GM11168 (cell line): ENCODE results near the gene SAMD7.

Experiments
- in situ Hi-C: fragments of 300-500 bp; cut with MboI; formaldehyde crosslinking; loops from one replicate; pipeline ENCODE4 v1.12.0; 2022; ENCODE audit warnings: low sequenced_read_pairs; ENCODE audit not compliant: unreplicated experiment

Gene SAMD7

DNA sequence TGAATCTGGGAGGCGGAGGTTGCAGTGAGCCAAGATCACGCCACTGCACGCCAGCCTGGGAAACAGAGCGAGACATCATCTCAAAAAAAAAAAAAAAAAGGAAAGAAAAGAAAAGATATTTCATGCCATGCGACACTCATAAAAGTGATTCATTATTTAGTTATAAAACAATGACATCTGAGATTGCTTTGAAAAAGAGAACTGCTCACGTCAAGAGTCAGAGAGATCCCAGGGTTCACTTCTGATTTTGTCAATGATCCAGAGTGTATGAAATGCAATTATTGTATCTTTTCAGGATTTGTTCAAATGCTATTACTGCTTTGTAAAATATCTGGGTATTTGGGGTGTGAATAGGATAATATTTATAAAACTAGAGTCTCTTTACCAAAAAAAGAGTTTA is 6.0 kb upstream of the SAMD7 start:
- in situ Hi-C loops: no loop called here

DNA sequence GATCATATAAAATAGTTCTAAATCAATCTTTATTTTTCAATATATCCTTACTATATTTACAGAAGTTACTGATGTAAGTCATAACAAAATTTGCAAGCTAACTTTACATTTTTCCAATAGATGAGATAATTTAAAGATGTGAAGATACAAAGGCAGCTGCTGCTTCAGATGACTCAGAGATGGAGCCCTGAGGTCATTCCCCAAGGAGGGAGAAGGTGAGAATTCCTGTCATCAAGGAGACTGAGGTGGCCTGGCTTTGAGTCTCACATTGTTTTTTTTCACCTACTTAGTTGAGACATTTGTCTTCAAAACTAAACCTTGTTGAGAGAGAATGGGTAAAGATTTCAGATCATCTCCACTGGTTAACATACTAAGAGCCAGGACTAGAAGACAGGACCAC is 3.9 kb upstream of the SAMD7 start:
- in situ Hi-C loops: no loop called here

GRCh38 chr3:169907944-169908343 is 3.4 kb upstream of the SAMD7 start:
- in situ Hi-C loops: no loop called here

DNA sequence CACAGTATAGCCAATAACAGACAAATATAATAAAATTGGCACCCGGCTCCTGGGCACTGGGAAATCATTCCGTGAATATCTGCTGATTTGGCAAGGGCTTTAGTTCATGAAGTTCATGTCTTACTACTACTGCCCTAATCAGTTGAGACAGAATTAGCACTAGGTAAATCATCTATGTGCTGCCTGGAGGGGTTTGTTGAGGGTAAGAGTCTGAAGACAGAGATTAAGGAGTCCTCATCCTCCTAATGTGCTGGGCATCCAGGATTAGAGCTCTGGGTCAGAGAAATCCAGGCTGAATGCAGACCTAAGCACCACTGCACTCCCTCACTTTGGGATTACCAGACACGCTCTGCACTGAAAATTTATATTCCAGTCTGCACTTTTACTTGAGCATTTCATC is 2.0 kb downstream of the SAMD7 start:
- in situ Hi-C loops: no loop called here

DNA sequence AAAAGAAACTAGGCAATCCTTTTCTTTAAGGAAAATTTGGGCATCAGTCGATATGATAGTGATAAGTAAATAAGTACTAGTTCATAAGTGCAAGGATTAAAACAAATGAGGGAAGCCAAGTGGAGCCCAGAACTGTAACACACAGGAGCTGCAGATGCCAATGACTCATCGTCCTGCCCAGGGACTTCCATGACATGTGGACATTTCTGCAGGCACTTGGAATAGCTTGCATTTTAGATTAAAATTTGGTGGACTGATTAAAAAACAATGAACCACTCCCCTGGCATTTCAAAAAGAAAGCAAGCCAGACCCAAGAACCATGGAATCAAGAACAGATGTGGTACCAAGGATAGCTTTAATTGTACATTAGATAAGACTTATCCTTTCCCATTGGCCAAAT is 2.9 kb downstream of the SAMD7 start:
- in situ Hi-C loops: no loop called here

- in situ Hi-C loops: no loop called here
Measured at GRCh38 chr3:169923189-169923588, 11.8 kb downstream of the SAMD7 start.

GRCh38 chr3:169923831-169924230 is 12.5 kb downstream of the SAMD7 start:
- in situ Hi-C loops: no loop called here

- in situ Hi-C loops: no loop called here
Measured at GRCh38 chr3:169929830-169930519, 18.6 kb downstream of the SAMD7 start.

DNA sequence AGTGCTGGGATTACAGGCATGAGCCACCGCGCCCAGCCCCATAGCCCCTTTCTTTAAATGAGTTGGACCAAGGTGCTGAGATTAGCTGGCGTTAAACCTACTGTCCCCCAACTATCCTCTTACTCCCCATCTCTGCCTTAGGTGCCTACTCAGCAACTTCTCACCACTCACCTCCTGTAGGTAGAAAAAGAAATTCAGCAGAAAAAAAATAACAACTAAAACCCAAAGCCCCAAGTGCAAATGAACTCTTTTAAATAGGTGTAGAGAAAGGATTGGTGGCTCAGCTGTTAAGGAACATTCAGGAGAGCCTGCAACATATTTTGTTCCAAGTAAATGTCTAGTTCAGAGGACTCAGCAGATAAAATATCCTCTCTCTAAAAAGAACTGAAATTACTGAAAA is 19.5 kb downstream of the SAMD7 start:
- in situ Hi-C loops: no loop called here

- in situ Hi-C loops: no loop called here
Measured at GRCh38 chr3:169931747-169932520, 20.6 kb downstream of the SAMD7 start.

GRCh38 chr3:169939320-169939719 is 27.9 kb downstream of the SAMD7 start:
- in situ Hi-C loops: no loop called here

DNA sequence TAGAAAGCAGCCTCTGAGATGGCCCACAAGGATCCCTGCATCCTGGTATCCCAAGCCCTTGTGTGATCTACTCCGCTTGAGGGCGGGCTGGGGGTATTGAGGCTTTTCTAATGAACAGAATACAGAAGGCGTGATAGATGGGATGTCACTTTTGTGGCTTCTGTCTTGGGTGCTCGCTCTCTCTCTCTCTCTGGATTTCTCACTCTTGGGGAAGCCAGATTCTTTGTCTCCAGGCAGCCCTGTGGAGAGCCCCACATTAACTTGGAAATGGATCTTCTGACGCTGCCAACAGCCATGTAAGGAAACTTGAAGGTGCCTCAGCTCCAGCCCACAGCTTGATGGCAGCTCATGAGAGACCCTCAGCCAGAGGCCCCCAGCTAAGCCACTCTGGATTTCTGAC is 28.4 kb downstream of the SAMD7 start:
- in situ Hi-C loops: no loop called here

DNA sequence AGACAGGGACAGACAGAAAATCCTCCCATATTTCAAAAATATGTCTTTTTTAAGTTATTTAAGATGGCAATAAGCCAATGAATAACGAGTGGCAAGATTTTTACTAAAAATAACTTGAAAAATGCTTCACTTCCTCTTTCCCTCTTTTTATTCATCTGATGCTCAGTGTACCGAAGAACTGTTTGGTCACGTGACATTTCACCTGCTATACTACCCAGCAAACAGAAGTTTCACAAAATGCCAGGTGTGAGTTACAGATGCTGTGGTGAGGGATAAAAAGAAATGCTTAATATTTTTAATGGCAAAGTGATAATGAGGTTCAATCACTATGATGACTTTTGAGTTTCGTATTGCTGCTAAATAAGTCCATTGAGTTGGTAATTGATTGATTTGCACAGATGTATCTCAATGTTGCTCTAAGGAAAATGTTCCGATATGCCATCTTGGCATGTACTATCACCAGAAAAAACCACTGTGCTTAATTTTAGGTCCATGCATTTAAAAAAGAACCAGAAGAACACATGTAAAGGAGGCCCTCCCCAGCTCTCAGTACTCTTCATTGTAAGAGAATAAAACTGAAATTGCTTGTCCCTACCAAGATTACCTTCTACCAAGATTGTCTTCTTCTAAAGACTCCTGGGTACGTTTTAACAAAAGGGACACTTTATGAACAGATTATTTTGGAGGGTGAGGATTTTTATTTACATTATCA is 29.3 kb downstream of the SAMD7 start:
- in situ Hi-C loops: no loop called here

DNA sequence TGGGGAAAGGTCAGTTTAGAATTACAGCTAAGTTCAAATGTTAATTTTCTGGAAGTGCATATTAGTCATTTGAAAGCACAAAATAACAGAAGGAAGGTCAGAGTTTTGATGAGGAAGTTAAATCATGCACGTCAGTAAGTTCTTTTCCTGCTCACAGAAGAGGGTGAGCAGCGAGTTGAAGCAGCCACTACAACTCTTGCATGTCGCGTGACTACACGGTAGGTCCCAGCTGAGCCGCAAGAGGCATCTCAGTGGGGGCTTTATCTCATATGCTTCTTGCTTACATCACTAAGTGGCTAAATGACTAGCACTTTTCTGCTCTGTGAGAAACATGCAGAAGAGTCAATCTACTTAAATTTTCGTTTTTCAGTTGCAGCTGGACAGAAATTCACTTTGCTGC is 33.9 kb downstream of the SAMD7 start:
- in situ Hi-C loops: no loop called here

- in situ Hi-C loops: no loop called here
Measured at GRCh38 chr3:169946336-169946735, 35.0 kb downstream of the SAMD7 start.

DNA sequence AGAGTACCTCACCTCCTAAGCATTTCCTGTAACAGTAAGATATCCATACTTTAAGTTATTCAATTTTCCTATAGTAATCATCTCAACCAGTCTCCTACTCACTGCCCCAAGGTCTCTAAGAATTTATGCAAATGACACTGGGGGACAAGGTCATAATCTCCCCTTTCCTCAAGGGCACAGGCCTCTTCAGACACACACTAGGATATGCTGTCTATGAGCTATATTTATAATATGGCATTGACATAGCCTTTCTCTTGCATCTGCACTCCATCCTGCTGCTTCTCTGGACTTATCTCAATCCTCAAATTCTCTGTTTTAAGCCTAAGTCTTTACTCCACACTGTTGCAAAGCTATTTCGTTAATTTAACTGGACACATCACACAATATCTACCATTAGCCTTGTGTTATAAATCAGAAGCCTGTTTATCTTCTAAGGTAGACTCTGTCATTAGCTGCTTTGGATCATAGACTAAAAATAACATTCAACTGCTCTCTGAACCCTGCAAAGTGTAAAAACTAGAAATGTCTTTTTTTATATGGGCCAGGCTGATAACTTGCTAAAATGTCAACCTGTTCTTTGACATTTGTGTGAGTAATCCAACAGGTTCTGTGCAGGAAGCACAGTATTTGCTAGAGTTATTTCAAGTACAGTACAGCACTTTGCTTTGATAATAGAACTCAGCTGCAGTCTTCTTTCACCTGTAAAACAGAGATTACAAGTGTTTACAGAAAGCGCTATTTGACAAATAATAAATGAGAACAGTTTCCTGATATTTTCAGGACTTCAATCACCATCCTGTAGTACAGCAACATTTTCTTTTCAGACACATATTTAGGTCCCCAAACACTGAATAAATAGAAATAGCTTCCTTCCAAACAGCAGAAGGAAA is 37.4 kb downstream of the SAMD7 start:
- in situ Hi-C loops: no loop called here

DNA sequence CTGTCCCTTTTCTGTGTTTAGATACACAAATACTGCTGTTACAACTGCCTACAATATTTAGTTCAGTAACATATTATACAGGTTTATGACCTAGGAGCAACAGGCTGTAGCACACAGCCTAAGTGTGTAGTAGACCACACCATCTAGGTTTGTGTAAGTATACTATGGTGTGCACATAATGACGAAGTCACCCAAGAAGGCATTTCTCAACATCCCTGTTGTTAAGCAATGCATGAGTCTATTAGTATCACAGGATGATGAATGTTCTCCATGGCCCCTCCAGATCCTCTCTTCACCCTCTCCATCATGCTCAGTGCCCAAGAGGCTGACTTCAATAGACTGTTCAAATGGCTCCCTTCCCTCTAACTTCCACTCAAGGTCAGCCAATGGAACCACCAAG is 40.7 kb downstream of the SAMD7 start:
- in situ Hi-C loops: no loop called here

- in situ Hi-C loops: no loop called here
Measured at GRCh38 chr3:169953462-169954141, 42.2 kb downstream of the SAMD7 start.

GRCh38 chr3:169954142-169954756 is 42.9 kb downstream of the SAMD7 start:
- in situ Hi-C loops: no loop called here
